Measurements from ENCODE around the gene ANP32D. TPM values are rescaled to one million over a fixed set of nuclear protein-coding genes. Genes with fewer than 3 reads are reported as not detected.
"Not testable (repeated sequence)": the region's sequence is repeated elsewhere in the genome, so short reads cannot be mapped to it uniquely, and the experiment has no call there.

The ANP32D gene
- not detected in 2 replicates for total RNA-seq
- not detected in 2 replicates for polyA plus RNA-seq

DNA sequence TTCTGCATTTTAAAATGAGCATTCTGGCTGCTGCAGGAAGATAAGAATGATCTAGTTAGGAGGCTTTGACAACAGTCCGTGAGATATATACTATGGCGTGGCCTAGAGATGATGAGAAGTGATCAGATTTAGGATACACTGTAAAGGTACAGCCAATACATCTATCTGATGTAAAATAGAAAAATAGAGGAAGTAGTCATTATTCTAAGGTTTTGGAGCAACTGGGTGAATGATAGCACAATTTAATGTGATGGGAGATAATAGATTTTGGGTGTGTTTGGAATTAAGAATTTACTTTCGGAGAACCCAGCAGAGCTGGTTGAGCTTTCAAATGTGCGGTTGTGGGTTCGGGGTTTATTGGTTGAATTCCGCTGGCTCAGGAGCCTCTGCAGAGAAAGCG, at the start of gene ANP32D:
Gene ANP32D (plus strand): TSS at position 301 of the 400 bp plus-strand sequence. CDS start 106 bp downstream, outside the sequence.
- DNase-seq (ENCODE audit: low read depth in 1 of 2, low spot score in 1 of 2) = no peak
- no peak for TF ChIP-seq CTCF (IDR thresholded peaks at IDR 0.05; ENCODE audit: low read depth, low read length)
- Histone ChIP-seq H3K4me1 (ENCODE audit: low read depth) (no peaks in the 10 kb centered on the region), H3K36me3 (no peaks in the 10 kb centered on the region), H3K4me3 (no peak within 1 kb of the TSS), H3K9me3 (ENCODE audit: low read depth) (no peaks in the 10 kb centered on the region), H3K27me3 (no peaks in the 10 kb centered on the region), H3K27ac (no peak within 1 kb of the TSS)

GRCh38 chr12:48423171-48423570, 49.2 kb upstream of the ANP32D start:
- no peak overlapping the region for H3K4me3 ChIP-seq
- no peaks in the 10 kb centered on the region for H3K4me1 ChIP-seq (ENCODE audit: low read depth)
- H3K27me3 ChIP-seq = no peaks in the 10 kb centered on the region
- DNase-seq (ENCODE audit: low read depth in 1 of 2, low spot score in 1 of 2) = peak in 1 of 2 donors; percentile 34
- H3K27ac ChIP-seq = no peak overlapping the region
- no peaks in the 10 kb centered on the region for H3K9me3 ChIP-seq (ENCODE audit: low read depth)
- H3K36me3 ChIP-seq = no peaks in the 10 kb centered on the region
- no peak for TF ChIP-seq CTCF (IDR thresholded peaks at IDR 0.05; ENCODE audit: low read depth, low read length)

GRCh38 chr12:48424644-48425043, 47.7 kb upstream of the ANP32D start:
- TF ChIP-seq CTCF (IDR thresholded peaks at IDR 0.05; ENCODE audit: low read depth, low read length) = no peak
- Histone ChIP-seq H3K4me1 (ENCODE audit: low read depth) (no peaks in the 10 kb centered on the region), H3K36me3 (no peaks in the 10 kb centered on the region), H3K4me3 (no peak overlapping the region), H3K9me3 (ENCODE audit: low read depth) (no peaks in the 10 kb centered on the region), H3K27ac (no peak overlapping the region), H3K27me3 (no peaks in the 10 kb centered on the region)
- no peak for DNase-seq (ENCODE audit: low read depth in 1 of 2, low spot score in 1 of 2)

- H3K4me3 ChIP-seq; H3K9me3 ChIP-seq (ENCODE audit: low read depth); H3K27me3 ChIP-seq; H3K36me3 ChIP-seq; DNase-seq (ENCODE audit: low read depth in 1 of 2, low spot score in 1 of 2); H3K4me1 ChIP-seq (ENCODE audit: low read depth); H3K27ac ChIP-seq: not testable (repeated sequence)
Measured at GRCh38 chr12:48434016-48434415, 38.3 kb upstream of the ANP32D start.

- TF ChIP-seq CTCF (IDR thresholded peaks at IDR 0.05; ENCODE audit: low read depth, low read length) = no peak
- Histone ChIP-seq H3K36me3 (no peaks in the 10 kb centered on the region), H3K4me3 (no peak overlapping the region), H3K4me1 (ENCODE audit: low read depth) (no peaks in the 10 kb centered on the region), H3K9me3 (ENCODE audit: low read depth) (no peaks in the 10 kb centered on the region), H3K27ac (no peak overlapping the region), H3K27me3 (no peaks in the 10 kb centered on the region)
- DNase-seq (ENCODE audit: low read depth in 1 of 2, low spot score in 1 of 2) = peak in 1 of 2 donors; percentile 10
Measured at GRCh38 chr12:48441069-48441468, 31.3 kb upstream of the ANP32D start.

- DNase-seq (ENCODE audit: low read depth in 1 of 2, low spot score in 1 of 2) = no peak
- H3K27me3 ChIP-seq = no peaks in the 10 kb centered on the region
- H3K4me1 ChIP-seq (ENCODE audit: low read depth) = no peaks in the 10 kb centered on the region
- H3K36me3 ChIP-seq = no peaks in the 10 kb centered on the region
- H3K27ac ChIP-seq = no peak overlapping the region
- TF ChIP-seq CTCF (IDR thresholded peaks at IDR 0.05; ENCODE audit: low read depth, low read length) = peak; percentile 4
- no peak overlapping the region for H3K4me3 ChIP-seq
- H3K9me3 ChIP-seq (ENCODE audit: low read depth) = no peaks in the 10 kb centered on the region
Measured at GRCh38 chr12:48442179-48442847, 30.0 kb upstream of the ANP32D start.
